ENCODE results near the gene TNS1.
"Not testable (repeated sequence)": the region's sequence is repeated elsewhere in the genome, so short reads cannot be mapped to it uniquely, and the experiment has no call there.

TNS1 gene

GRCh38 chr2:217791551-217791950 lies 211.2 kb downstream of the TNS1 start:
- no peak for DNase-seq

GRCh38 chr2:217790681-217791392 lies 212.0 kb downstream of the TNS1 start:
- peak; percentile 40 for DNase-seq

GRCh38 chr2:217790195-217790594 lies 212.6 kb downstream of the TNS1 start:
- peak; percentile 48 for DNase-seq

GRCh38 chr2:217789736-217790181 lies 213.0 kb downstream of the TNS1 start:
- no peak for DNase-seq

GRCh38 chr2:217789003-217789735 lies 213.6 kb downstream of the TNS1 start:
- DNase-seq: peak; percentile 96

- DNase-seq: no peak
These were observed 214.2 kb downstream of the TNS1 start for GRCh38 chr2:217788669-217789002.

GRCh38 chr2:217787160-217787877 lies 215.5 kb downstream of the TNS1 start:
- no peak for DNase-seq

GRCh38 chr2:217786560-217786959 lies 216.2 kb downstream of the TNS1 start:
- DNase-seq: not testable (repeated sequence)

GRCh38 chr2:217785544-217786045 lies 217.2 kb downstream of the TNS1 start:
- DNase-seq: peak; percentile 92

GRCh38 chr2:217784996-217785543 lies 217.7 kb downstream of the TNS1 start:
- DNase-seq: no peak

- DNase-seq: no peak
These were observed 219.6 kb downstream of the TNS1 start for GRCh38 chr2:217783243-217783642.

- DNase-seq: no peak
These were observed 224.9 kb downstream of the TNS1 start for GRCh38 chr2:217777906-217778305.

- DNase-seq: no peak
These were observed 226.2 kb downstream of the TNS1 start for GRCh38 chr2:217776631-217777030.

- DNase-seq: no peak
These were observed 226.8 kb downstream of the TNS1 start for GRCh38 chr2:217775920-217776503.

- no peak for DNase-seq
These were observed 228.6 kb downstream of the TNS1 start for GRCh38 chr2:217774232-217774631.

- no peak for DNase-seq
These were observed 229.3 kb downstream of the TNS1 start for GRCh38 chr2:217773539-217773938.

- no peak for DNase-seq
These were observed 236.4 kb downstream of the TNS1 start for GRCh38 chr2:217766356-217766755.

GRCh38 chr2:217761645-217762277 lies 241.0 kb downstream of the TNS1 start:
- no peak for DNase-seq

GRCh38 chr2:217759991-217760390 lies 242.8 kb downstream of the TNS1 start:
- DNase-seq: no peak

- no peak for DNase-seq
These were observed 245.7 kb downstream of the TNS1 start for GRCh38 chr2:217757108-217757463.

- DNase-seq: peak; percentile 95
These were observed 246.3 kb downstream of the TNS1 start for GRCh38 chr2:217756375-217757107.

Data from activated CD8-positive, alpha-beta memory T cell treated with anti-CD3 and anti-CD28 coated beads, Interleukin-2, amount 50 U/mL, for 48 hours (primary cell).